Peyer's patch (tissue), 4 donors: ENCODE results near the gene PHF13.

Experiments used
- POLR2A ChIP-seq, 2 donors: fragments of 450-650 bp; IDR thresholded peaks; one replicate each; pipeline ENCODE4 v1.5.1; 2017; ENCODE audit warnings: antibody characterized with exemption in 2 of 2, mild to moderate bottlenecking in 2 of 2, moderate library complexity in 2 of 2
- TF ChIP-seq, protein P1 (sequence below), 6 experiments: fragments of 450-650 bp in 4 of 6; fragments of 200-600 bp in 2 of 6; sonication (generic) in 1 of 6; IDR thresholded peaks; one replicate each; pipeline ENCODE4 v1.5.1; 2017 to 2019; ENCODE audit warnings: antibody characterized with exemption in 6 of 6, mild to moderate bottlenecking in 3 of 6, moderate library complexity in 1 of 6

DNA sequence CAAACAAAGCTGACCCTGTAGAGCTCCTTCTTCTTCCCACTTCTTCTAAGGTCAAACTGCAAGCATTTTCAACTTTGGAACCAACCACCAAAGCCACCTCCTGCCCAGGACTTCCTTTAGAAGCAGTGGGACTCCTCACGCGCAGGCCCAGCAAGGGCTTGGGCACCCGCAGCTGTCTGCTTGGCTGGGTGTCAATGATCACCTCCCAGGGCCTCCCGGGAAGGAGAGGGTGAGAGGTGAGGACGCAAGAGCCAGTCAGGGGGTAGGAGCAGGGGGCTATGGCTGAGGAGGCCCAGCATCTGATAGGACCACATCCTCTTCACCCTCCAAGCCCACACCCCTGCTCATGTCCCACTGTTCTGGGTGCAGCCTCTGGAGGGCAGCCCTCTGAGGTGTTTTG lies 21.1 kb upstream of the PHF13 start:
- TF ChIP-seq POLR2A (IDR thresholded peaks at IDR 0.05): no peak
- TF ChIP-seq, protein P1, sequence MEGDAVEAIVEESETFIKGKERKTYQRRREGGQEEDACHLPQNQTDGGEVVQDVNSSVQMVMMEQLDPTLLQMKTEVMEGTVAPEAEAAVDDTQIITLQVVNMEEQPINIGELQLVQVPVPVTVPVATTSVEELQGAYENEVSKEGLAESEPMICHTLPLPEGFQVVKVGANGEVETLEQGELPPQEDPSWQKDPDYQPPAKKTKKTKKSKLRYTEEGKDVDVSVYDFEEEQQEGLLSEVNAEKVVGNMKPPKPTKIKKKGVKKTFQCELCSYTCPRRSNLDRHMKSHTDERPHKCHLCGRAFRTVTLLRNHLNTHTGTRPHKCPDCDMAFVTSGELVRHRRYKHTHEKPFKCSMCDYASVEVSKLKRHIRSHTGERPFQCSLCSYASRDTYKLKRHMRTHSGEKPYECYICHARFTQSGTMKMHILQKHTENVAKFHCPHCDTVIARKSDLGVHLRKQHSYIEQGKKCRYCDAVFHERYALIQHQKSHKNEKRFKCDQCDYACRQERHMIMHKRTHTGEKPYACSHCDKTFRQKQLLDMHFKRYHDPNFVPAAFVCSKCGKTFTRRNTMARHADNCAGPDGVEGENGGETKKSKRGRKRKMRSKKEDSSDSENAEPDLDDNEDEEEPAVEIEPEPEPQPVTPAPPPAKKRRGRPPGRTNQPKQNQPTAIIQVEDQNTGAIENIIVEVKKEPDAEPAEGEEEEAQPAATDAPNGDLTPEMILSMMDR (IDR thresholded peaks at IDR 0.05): no peak
